Muscle of leg (tissue), 11 donors: ENCODE data around the gene LNPEP. TPM values are rescaled to one million over a fixed set of nuclear protein-coding genes. Genes with fewer than 3 reads are reported as not detected.

Experiments
- DNase-seq: peaks from one replicate; pipeline ENCODE4 v3.0.0; 2013
- H3K27ac ChIP-seq: one replicate; pipeline ENCODE4 v1.5.1; 2013; ENCODE audit warnings: mild to moderate bottlenecking, low read length, control low read depth
- H3K27me3 ChIP-seq: one replicate; pipeline ENCODE4 v1.6.1; 2013; ENCODE audit warnings: low read length; ENCODE audit not compliant: control insufficient read depth, insufficient read depth
- H3K36me3 ChIP-seq: one replicate; pipeline ENCODE4 v1.6.1; 2013; ENCODE audit warnings: low read length; ENCODE audit not compliant: control insufficient read depth, insufficient read depth
- H3K4me1 ChIP-seq: one replicate; pipeline ENCODE4 v1.6.1; 2013; ENCODE audit warnings: low read length; ENCODE audit not compliant: control insufficient read depth, insufficient read depth
- H3K4me3 ChIP-seq: one replicate; pipeline ENCODE4 v1.5.1; 2013; ENCODE audit warnings: low read length, control low read depth
- H3K9me3 ChIP-seq: replicated peaks from 2 replicates; pipeline ENCODE4 v1.6.1; 2013; ENCODE audit warnings: low read depth, low read length; ENCODE audit not compliant: control insufficient read depth
- WGBS: methylation state at CpG from one replicate; pipeline ENCODE4 v1.1.5; 2013; ENCODE audit warnings: missing lambda C conversion rate; ENCODE audit not compliant: insufficient coverage; 5-methylcytosine and 5-hydroxymethylcytosine counted together
- polyA plus RNA-seq, 8 donors: library from polyadenylated mRNA; unstranded; fragments of 120-200 nt; gene quantifications; one replicate each; pipeline versions ENCODE4 v1.2.1 to v1.2.3, GENCODE V29; 2013; ENCODE audit warnings: inconsistent platforms in 1 of 8, low replicate concordance in 1 of 8; ENCODE audit not compliant: insufficient read length in 8 of 8, insufficient read depth in 1 of 8
- total RNA-seq: library from RNA; stranded (reverse); fragments of 120-200 nt; gene quantifications from one replicate; pipeline ENCODE4 v1.2.4, GENCODE V29; 2013

Gene LNPEP
- total and polyA plus RNA-seq, 9 donors, result 12.3 to 33.8 (median 17.5) TPM

DNA sequence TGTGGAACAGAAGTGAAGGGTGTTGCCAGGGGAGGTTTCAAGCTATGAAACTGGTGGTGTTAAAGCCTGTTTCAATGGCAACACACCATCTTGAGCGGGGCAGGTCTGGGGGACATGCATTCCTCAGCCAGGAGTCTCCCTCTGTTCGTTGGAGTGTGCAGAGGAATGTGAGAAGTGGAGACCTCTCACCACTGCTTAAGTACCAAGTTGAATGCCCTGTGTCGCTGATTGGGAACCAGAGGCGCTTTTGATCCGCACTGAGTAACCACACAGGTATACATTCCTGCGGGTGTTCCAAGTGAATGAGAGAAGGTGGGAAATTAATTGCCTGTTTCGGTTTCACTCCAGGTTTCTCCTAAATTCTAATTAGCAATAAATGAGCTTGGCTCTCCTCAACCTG lies 107.1 kb downstream of the LNPEP start:
- no peaks in the 10 kb centered on the region for H3K27me3 ChIP-seq
- 80% methylated on average over 2 of the region's 7 CpGs for WGBS
- no peak for DNase-seq
- H3K36me3 ChIP-seq, result peaks cover under 1% of the 10 kb centered on the region
- H3K27ac ChIP-seq, result no peak overlapping the region
- H3K4me3 ChIP-seq, result no peak overlapping the region
- H3K4me1 ChIP-seq, result peaks cover 8% of the 10 kb centered on the region
- H3K9me3 ChIP-seq, result no peaks in the 10 kb centered on the region

DNA sequence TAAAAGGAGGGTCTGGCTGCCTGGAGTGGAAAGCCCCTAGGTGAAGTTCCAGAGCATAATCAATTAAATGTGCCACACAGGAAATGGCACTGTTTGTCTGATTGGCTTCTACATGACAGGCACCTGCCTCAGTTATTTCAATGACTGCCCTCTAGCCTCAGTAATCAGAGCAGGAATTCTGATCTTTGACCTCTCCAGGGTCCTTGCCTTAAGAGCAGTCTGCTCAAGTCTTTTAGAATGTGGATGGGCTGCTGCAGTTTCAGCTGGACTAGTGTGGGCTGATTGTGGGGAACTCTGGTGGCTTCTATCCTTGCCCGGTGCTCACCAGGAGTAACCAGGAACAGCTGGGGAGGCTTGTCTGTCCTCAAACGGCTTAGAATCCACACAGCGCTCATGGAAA lies 107.6 kb downstream of the LNPEP start:
- H3K27me3 ChIP-seq, result no peaks in the 10 kb centered on the region
- H3K9me3 ChIP-seq, result no peaks in the 10 kb centered on the region
- H3K36me3 ChIP-seq, result no peaks in the 10 kb centered on the region
- H3K4me1 ChIP-seq, result peaks cover 8% of the 10 kb centered on the region
- DNase-seq, result no peak
- no peak overlapping the region for H3K4me3 ChIP-seq
- 83% methylated on average over 1 of the region's 3 CpGs for WGBS
- no peak overlapping the region for H3K27ac ChIP-seq

DNA sequence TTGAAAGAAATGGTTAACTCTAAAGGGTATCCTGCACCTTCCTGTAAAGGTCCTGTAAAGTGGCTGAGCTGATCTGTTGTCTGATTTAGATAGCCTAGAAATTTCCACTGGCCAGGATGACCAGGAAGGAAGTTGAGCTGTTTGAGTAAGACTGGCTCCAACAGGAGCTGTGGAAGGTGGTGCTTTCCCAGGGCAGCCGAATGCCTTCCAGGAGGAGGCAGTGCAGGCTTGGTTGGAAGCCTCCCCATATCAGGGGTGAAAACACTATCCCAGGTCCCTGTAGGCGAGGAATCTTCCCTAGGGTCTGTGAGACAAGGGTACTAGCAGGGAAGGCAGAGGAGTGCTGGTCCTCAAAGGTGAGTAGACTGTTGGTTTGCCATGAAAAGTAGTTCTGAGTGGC lies 108.2 kb downstream of the LNPEP start:
- 86% methylated on average over 1 of the region's 2 CpGs for WGBS
- no peaks in the 10 kb centered on the region for H3K36me3 ChIP-seq

DNA sequence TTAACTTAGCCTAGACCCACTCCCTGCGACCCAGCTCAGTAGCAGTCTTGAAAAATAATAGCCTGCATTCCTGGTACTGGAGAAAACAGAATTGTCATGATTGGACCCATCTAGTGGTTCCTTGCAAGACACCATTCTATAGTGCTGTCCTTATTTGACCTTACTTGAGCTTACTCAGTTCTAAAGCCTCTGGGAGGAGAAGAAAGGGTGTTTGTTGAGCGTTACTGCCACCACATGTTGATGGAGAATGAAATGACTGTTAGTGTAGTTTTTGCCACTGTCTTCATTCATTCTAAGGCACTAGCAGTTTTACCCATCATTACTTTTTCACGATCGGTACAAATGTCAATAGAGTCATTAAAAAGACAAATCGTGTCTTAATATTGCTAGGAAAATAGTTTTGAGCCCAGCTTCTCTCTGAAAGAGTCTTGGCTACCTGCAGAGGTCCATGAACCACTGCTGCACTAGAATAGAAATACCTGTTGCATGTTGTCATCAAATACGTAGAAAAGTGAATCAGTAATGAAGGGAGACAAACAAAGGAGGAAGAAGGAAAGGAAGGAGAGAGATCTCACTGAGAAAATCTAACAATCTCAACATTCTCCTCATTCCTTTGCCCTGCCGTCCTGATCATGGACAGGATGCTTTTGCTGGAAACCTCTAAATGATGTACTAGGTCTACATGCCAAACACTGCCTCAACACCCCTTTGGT lies 110.5 kb downstream of the LNPEP start:
- no peak for DNase-seq
- H3K4me1 ChIP-seq, result peaks cover 13% of the 10 kb centered on the region
- H3K27ac ChIP-seq, result no peak overlapping the region
- no peaks in the 10 kb centered on the region for H3K9me3 ChIP-seq
- WGBS, result 88% methylated on average over 1 of the region's 7 CpGs
- no peak overlapping the region for H3K4me3 ChIP-seq
- H3K27me3 ChIP-seq, result no peaks in the 10 kb centered on the region
- no peaks in the 10 kb centered on the region for H3K36me3 ChIP-seq

More for the DNA sequence above, 108.2 kb downstream of the LNPEP start:
- peaks cover 8% of the 10 kb centered on the region for H3K4me1 ChIP-seq
- H3K9me3 ChIP-seq, result no peaks in the 10 kb centered on the region
- H3K4me3 ChIP-seq, result no peak overlapping the region
- no peak for DNase-seq
- H3K27ac ChIP-seq, result no peak overlapping the region
- no peaks in the 10 kb centered on the region for H3K27me3 ChIP-seq

DNA sequence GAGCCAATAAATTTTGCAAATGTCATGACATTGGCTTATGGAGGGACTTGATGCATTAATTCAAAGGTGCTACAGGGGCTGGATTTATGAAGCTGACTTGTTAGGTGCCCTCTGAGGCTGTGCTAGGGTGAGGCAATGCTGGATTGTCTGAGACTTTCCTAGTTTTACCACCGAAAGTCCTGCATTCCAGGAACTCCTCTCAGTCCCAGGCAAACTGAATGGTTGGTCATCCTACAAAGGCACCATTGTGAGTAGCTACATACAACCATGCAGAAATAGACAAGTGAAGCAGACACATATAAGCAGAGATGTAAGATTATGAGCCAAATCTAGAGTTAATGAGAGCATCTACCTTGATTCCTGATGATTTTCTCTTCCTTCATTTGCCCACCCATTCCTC lies 111.2 kb downstream of the LNPEP start:
- Histone ChIP-seq H3K9me3 (no peaks in the 10 kb centered on the region), H3K27me3 (no peaks in the 10 kb centered on the region), H3K4me3 (no peak overlapping the region), H3K36me3 (no peaks in the 10 kb centered on the region), H3K27ac (no peak overlapping the region), H3K4me1 (peaks cover 13% of the 10 kb centered on the region)
- WGBS, result no CpG with 5 or more reads among the region's 1 CpG
- DNase-seq, result no peak

DNA sequence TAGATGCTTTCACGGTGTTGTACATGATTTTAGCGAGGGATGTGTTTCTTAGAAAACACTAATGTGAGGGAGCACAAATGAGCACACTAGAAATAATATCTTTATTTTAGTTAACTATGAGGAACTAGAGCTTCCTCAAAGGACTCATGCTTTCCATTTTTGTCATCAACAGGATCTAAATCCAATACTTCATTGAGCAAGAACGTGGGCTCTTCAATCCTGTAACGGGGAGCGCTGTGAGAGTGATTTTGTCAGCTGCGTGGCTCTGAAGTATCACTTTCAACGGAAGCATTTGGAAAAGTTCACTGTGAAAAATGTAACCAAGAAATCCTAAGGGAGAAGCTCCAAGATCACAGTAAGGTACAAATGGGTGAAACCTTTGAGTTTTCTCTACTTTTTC lies 113.3 kb downstream of the LNPEP start:
- WGBS, result 30% methylated on average over 2 of the region's 7 CpGs
- DNase-seq, result peak; percentile 78
- no peaks in the 10 kb centered on the region for H3K9me3 ChIP-seq
- no peaks in the 10 kb centered on the region for H3K27me3 ChIP-seq
- H3K4me3 ChIP-seq, result no peak overlapping the region
- H3K36me3 ChIP-seq, result no peaks in the 10 kb centered on the region
- peak overlapping the region; percentile 77 for H3K27ac ChIP-seq
- H3K4me1 ChIP-seq, result peaks cover 5% of the 10 kb centered on the region

DNA sequence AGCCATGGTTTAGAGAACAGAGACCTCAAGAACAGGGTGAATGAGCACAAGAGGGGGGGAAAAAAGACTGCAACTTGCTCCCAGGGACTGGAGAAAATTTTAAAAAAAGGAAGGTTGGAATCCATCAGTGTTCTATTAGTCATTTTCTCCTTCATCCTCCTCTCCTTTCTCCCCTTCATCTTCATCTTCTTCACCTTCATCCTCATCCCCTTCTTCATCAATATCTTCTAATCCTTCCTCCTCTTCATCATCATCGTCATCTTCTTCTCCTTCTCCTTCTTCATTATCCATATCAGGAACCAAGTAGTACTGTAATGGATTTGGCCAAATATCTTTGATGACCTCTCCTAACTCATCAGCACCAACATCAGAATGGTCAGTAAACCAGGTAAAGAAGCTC lies 120.4 kb downstream of the LNPEP start:
- WGBS, result no CpG with 5 or more reads among the region's 1 CpG
- no peak overlapping the region for H3K27ac ChIP-seq
- H3K27me3 ChIP-seq, result no peaks in the 10 kb centered on the region
- H3K4me3 ChIP-seq, result no peak overlapping the region
- H3K4me1 ChIP-seq, result no peaks in the 10 kb centered on the region
- peaks cover 3% of the 10 kb centered on the region for H3K9me3 ChIP-seq
- no peaks in the 10 kb centered on the region for H3K36me3 ChIP-seq
- DNase-seq, result no peak

DNA sequence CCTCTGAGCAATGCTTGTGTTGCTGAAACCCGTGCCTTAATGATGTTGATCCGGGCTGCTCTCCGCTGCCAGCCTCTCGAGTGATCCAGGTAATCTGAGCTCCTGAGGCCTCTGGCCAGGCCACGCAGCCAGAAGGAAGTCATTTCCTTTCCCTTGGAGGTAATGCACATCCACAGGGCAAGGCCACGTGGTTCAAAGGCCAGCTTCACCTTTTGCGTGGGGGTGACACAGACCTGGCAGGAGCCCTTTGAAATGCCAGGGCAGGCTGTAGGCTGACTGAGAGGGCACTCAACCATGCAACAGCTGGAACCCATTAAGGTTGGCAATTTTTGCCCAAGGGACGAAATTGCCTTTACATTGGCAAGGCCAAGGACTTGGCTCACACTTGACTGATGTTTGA lies 126.2 kb downstream of the LNPEP start:
- Histone ChIP-seq H3K4me3 (no peak overlapping the region), H3K27me3 (no peaks in the 10 kb centered on the region), H3K27ac (peak overlapping the region; percentile 20), H3K36me3 (no peaks in the 10 kb centered on the region), H3K4me1 (peaks cover 16% of the 10 kb centered on the region), H3K9me3 (peaks cover 3% of the 10 kb centered on the region)
- DNase-seq, result peak; percentile 20
- WGBS, result 19% methylated on average over 8 of the region's 8 CpGs

DNA sequence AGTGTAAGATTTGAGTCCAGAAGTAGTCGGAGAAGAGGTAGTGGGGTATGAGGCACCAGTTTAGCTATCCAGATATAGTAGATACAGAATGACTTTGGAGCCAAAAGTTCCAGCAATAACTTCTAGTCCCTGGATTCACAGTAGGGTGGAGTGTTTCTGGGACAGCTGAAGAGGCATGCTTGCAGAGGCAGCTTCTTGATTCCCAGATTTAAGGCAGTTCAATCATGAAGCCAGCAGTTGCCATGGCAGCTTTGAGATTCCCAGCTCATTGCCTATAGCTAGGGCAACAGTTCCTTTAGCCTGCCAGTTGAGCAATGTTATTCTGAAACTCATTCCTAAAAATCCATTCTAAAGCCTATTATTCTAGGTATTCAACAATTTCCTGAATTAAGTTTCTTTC lies 127.4 kb downstream of the LNPEP start:
- peaks cover 3% of the 10 kb centered on the region for H3K9me3 ChIP-seq
- DNase-seq, result peak; percentile 28
- H3K27ac ChIP-seq, result peak overlapping the region; percentile 31
- no peaks in the 10 kb centered on the region for H3K27me3 ChIP-seq
- peaks cover 16% of the 10 kb centered on the region for H3K4me1 ChIP-seq
- WGBS, result no CpG with 5 or more reads among the region's 1 CpG
- H3K36me3 ChIP-seq, result no peaks in the 10 kb centered on the region
- H3K4me3 ChIP-seq, result no peak overlapping the region

DNA sequence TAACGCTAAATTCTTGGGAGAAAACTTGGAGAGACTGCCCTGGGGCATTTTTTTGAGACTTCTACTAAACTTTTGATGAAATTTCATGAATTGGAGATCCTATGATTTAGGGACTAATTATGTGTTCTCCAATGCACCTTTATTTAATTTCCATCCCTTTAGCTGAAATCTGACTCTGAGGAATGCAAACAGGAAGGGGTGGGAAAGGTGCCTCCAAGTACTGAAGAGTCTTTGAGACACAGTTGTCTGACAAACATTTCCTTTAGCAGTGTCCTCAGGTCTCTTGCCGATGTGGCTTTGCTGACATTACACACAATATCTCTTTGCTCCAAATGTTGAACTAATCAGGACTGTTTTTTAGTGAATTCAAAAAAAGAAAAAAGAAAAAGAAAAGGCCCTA lies 129.6 kb downstream of the LNPEP start:
- H3K4me3 ChIP-seq, result no peak overlapping the region
- no CpG with 5 or more reads among the region's 2 CpGs for WGBS
- no peaks in the 10 kb centered on the region for H3K27me3 ChIP-seq
- no peak overlapping the region for H3K27ac ChIP-seq
- H3K36me3 ChIP-seq, result no peaks in the 10 kb centered on the region
- peaks cover 16% of the 10 kb centered on the region for H3K4me1 ChIP-seq
- H3K9me3 ChIP-seq, result no peaks in the 10 kb centered on the region
- DNase-seq, result no peak
